ENCODE measurements around the gene SSTR3. TPM values are rescaled to one million over a fixed set of nuclear protein-coding genes. Genes with fewer than 3 reads are reported as not detected.
"Not testable (repeated sequence)": the region's sequence is repeated elsewhere in the genome, so short reads cannot be mapped to it uniquely, and the experiment has no call there.

Gene SSTR3
- total RNA-seq, 1 experiment from 2014 or later: not detected

GRCh38 chr22:37181681-37182080 lies 30.6 kb downstream of the SSTR3 start:
- DNase-seq (ENCODE audit: low read depth): no peak

GRCh38 chr22:37180531-37181231 lies 31.6 kb downstream of the SSTR3 start:
- DNase-seq (ENCODE audit: low read depth): no peak

- no peak for DNase-seq (ENCODE audit: low read depth)
Measured at GRCh38 chr22:37179622-37180420, 32.5 kb downstream of the SSTR3 start.

GRCh38 chr22:37179126-37179470 lies 33.2 kb downstream of the SSTR3 start:
- DNase-seq (ENCODE audit: low read depth): no peak

GRCh38 chr22:37178350-37179125 lies 33.7 kb downstream of the SSTR3 start:
- DNase-seq (ENCODE audit: low read depth): peak; percentile 69

- no peak for DNase-seq (ENCODE audit: low read depth)
Measured at GRCh38 chr22:37177755-37178154, 34.5 kb downstream of the SSTR3 start.

GRCh38 chr22:37177221-37177620 lies 35.1 kb downstream of the SSTR3 start:
- DNase-seq (ENCODE audit: low read depth): no peak

GRCh38 chr22:37176464-37177061 lies 35.7 kb downstream of the SSTR3 start:
- peak; percentile 49 for DNase-seq (ENCODE audit: low read depth)

GRCh38 chr22:37175414-37176281 lies 36.6 kb downstream of the SSTR3 start:
- no peak for DNase-seq (ENCODE audit: low read depth)

- DNase-seq (ENCODE audit: low read depth): no peak
Measured at GRCh38 chr22:37174964-37175363, 37.3 kb downstream of the SSTR3 start.

- no peak for DNase-seq (ENCODE audit: low read depth)
Measured at GRCh38 chr22:37173709-37174108, 38.6 kb downstream of the SSTR3 start.

GRCh38 chr22:37172266-37173245 lies 39.7 kb downstream of the SSTR3 start:
- no peak for DNase-seq (ENCODE audit: low read depth)

GRCh38 chr22:37171662-37172061 lies 40.6 kb downstream of the SSTR3 start:
- DNase-seq (ENCODE audit: low read depth): no peak

- DNase-seq (ENCODE audit: low read depth): not testable (repeated sequence)
Measured at GRCh38 chr22:37170689-37171405, 41.4 kb downstream of the SSTR3 start.

- no peak for DNase-seq (ENCODE audit: low read depth)
Measured at GRCh38 chr22:37169947-37170688, 42.2 kb downstream of the SSTR3 start.

GRCh38 chr22:37169406-37169805 lies 42.9 kb downstream of the SSTR3 start:
- no peak for DNase-seq (ENCODE audit: low read depth)

- DNase-seq (ENCODE audit: low read depth): no peak
Measured at GRCh38 chr22:37167981-37168647, 44.2 kb downstream of the SSTR3 start.

Data from Daoy (cell line).